Measurements from ENCODE around the gene MGMT. TPM values are rescaled to one million over a fixed set of nuclear protein-coding genes. Genes with fewer than 3 reads are reported as not detected.

The MGMT gene
- total RNA-seq, 2 experiments from 2014 or later = 9.0 to 9.6 TPM

DNA sequence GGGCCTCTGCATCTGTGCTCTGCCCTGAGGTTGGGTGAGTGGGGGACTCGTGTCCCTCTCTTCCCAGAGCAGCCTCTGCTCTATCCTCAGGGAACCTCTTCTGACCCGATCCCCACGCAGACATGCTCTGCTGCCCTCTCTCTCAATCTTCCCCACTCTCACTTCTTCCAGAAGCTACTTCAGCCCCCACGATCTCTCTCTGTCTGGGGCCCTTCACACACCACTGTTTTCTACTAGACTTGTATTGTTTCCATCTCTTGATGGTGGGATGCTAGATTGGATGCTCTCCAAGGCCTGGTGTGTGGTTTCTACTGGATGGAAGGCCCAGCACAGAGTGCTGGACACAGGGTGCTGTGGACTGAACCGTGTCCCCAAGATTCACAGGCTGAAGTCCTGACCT lies 10.0 kb downstream of the MGMT start:
- peaks cover 7% of the 10 kb centered on the region for H3K9me3 Mint-ChIP-seq
- CTCF ChIA-PET = no interaction called here
- peaks cover 20% of the 10 kb centered on the region for H3K4me1 Mint-ChIP-seq (ENCODE audit: low read depth)
- H3K4me3 ChIP-seq (ENCODE audit: low read length) = no peak overlapping the region
- peaks cover 2% of the 10 kb centered on the region for H3K36me3 ChIP-seq (ENCODE audit: insufficient read depth, low read length)
- no peak for ATAC-seq (ENCODE audit: poor library complexity)
- H3K4me3 Mint-ChIP-seq = no peak overlapping the region
- no peaks in the 10 kb centered on the region for H3K4me1 ChIP-seq (ENCODE audit: insufficient read depth, low read length)
- no peak for DNase-seq
- no peak overlapping the region for H3K27ac ChIP-seq (ENCODE audit: low read depth in 1 of 2, low read length in 2 of 2)
- H3K27me3 ChIP-seq (ENCODE audit: control insufficient read depth in 1 of 2, insufficient read depth in 2 of 2, low read length in 2 of 2) = no peaks in the 10 kb centered on the region
- no peaks in the 10 kb centered on the region for H3K27me3 Mint-ChIP-seq
- no peak for TF ChIP-seq CTCF (IDR thresholded peaks at IDR 0.05)
- peaks cover 65% of the 10 kb centered on the region for H3K36me3 Mint-ChIP-seq (ENCODE audit: low read depth)
- H3K9me3 ChIP-seq (ENCODE audit: control insufficient read depth in 1 of 2, insufficient read depth in 1 of 2, low read length in 2 of 2) = peaks cover 17 to 20% of the 10 kb centered on the region in 2 experiments
- POLR2A ChIA-PET = no interaction called here
- intact Hi-C loops (cut with DNase I, micrococcal nuclease) = no loop called here
- no peak overlapping the region for H3K27ac Mint-ChIP-seq

DNA sequence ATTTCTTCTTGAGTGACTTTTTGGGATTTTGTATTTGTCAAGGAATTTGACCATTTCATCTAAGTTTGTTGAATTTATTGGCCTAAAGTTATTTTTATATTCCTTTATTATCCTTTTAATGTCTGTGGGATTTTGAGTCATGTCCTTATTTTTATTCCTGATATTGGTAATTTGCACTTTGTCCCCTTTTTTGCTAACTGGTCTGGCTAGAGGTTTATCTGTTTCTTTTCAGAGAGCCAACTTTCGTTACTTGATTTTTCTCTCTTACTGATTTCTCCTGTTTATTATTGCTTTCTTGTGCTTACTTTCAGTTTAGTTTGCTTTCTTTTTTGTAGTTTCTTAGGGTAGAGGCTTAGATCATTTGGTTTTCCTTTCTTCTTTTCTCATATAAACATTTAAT lies 14.6 kb downstream of the MGMT start:
- Mint-ChIP-seq H3K9me3 (peaks cover 24% of the 10 kb centered on the region), H3K4me1 (ENCODE audit: low read depth) (peaks cover 13% of the 10 kb centered on the region), H3K27me3 (no peaks in the 10 kb centered on the region), H3K4me3 (no peak overlapping the region), H3K27ac (no peak overlapping the region), H3K36me3 (ENCODE audit: low read depth) (peaks cover 89% of the 10 kb centered on the region)
- ATAC-seq (ENCODE audit: poor library complexity) = no peak
- ChIA-PET CTCF (no interaction called here), POLR2A (no interaction called here)
- H3K27me3 ChIP-seq (ENCODE audit: control insufficient read depth in 1 of 2, insufficient read depth in 2 of 2, low read length in 2 of 2) = no peaks in the 10 kb centered on the region
- no peaks in the 10 kb centered on the region for H3K4me1 ChIP-seq (ENCODE audit: insufficient read depth, low read length)
- intact Hi-C loops (cut with DNase I, micrococcal nuclease) = no loop called here
- peaks cover 20 to 43% of the 10 kb centered on the region in 2 experiments for H3K9me3 ChIP-seq (ENCODE audit: control insufficient read depth in 1 of 2, insufficient read depth in 1 of 2, low read length in 2 of 2)
- H3K27ac ChIP-seq (ENCODE audit: low read depth in 1 of 2, low read length in 2 of 2) = no peak overlapping the region
- TF ChIP-seq CTCF (IDR thresholded peaks at IDR 0.05) = no peak
- H3K36me3 ChIP-seq (ENCODE audit: insufficient read depth, low read length) = no peaks in the 10 kb centered on the region
- H3K4me3 ChIP-seq (ENCODE audit: low read length) = no peak overlapping the region
- DNase-seq = no peak

- Histone ChIP-seq H3K36me3 (ENCODE audit: insufficient read depth, low read length) (no peaks in the 10 kb centered on the region), H3K27me3 (ENCODE audit: control insufficient read depth in 1 of 2, insufficient read depth in 2 of 2, low read length in 2 of 2) (no peaks in the 10 kb centered on the region), H3K9me3 (ENCODE audit: control insufficient read depth in 1 of 2, insufficient read depth in 1 of 2, low read length in 2 of 2) (peaks cover 15 to 43% of the 10 kb centered on the region in 2 experiments), H3K4me1 (ENCODE audit: insufficient read depth, low read length) (no peaks in the 10 kb centered on the region), H3K27ac (ENCODE audit: low read depth in 1 of 2, low read length in 2 of 2) (no peak overlapping the region), H3K4me3 (ENCODE audit: low read length) (no peak overlapping the region)
- no peak for TF ChIP-seq CTCF (IDR thresholded peaks at IDR 0.05)
- no peak overlapping the region for H3K4me3 Mint-ChIP-seq
- no peaks in the 10 kb centered on the region for H3K4me1 Mint-ChIP-seq (ENCODE audit: low read depth)
- ChIA-PET POLR2A (no interaction called here), CTCF (no interaction called here)
- intact Hi-C loops (cut with DNase I, micrococcal nuclease) = no loop called here
- no peaks in the 10 kb centered on the region for H3K27me3 Mint-ChIP-seq
- peaks cover 91% of the 10 kb centered on the region for H3K36me3 Mint-ChIP-seq (ENCODE audit: low read depth)
- no peak overlapping the region for H3K27ac Mint-ChIP-seq
- DNase-seq (no peak), ATAC-seq (ENCODE audit: poor library complexity) (no peak)
- peaks cover 27% of the 10 kb centered on the region for H3K9me3 Mint-ChIP-seq
Observed at GRCh38 chr10:129483430-129484010, 16.5 kb downstream of the MGMT start.
